Measurements from ENCODE around the gene PARD3B. TPM values are rescaled to one million over a fixed set of nuclear protein-coding genes. Genes with fewer than 3 reads are reported as not detected.

Gene PARD3B
- total RNA-seq, 1 experiment from 2014 or later = 6.4 TPM

- H3K4ac ChIP-seq (ENCODE audit: low read depth, low read length) = no peak overlapping the region
- H3K18ac ChIP-seq (ENCODE audit: insufficient read length, low read depth, low read length) = no peak overlapping the region
- no peak overlapping the region for H3K14ac ChIP-seq (ENCODE audit: insufficient read depth, low read length)
- no peak overlapping the region for H3K56ac ChIP-seq (ENCODE audit: insufficient read length, low read depth, low read length)
- H2BK5ac ChIP-seq (ENCODE audit: insufficient read length, low read length) = no peak overlapping the region
- no peak overlapping the region for H3T11ph ChIP-seq (ENCODE audit: low read length)
- no peak overlapping the region for H2AFZ ChIP-seq (ENCODE audit: low read length)
- Mint-ChIP-seq H3K36me3 (ENCODE audit: insufficient read depth in 1 of 3, low read depth in 3 of 3) (no peaks in the 10 kb centered on the region), H3K4me1 (peaks cover 6 to 9% of the 10 kb centered on the region in 2 experiments; a peak in 3 of 4 replicates), H3K4me3 (no peak overlapping the region), H3K27me3 (ENCODE audit: low read depth) (no peaks in the 10 kb centered on the region), H3K9me3 (no peaks in the 10 kb centered on the region), H3K27ac (no peak overlapping the region; a peak in 1 of 7 replicates)
- no peaks in the 10 kb centered on the region for H3K23me2 ChIP-seq (ENCODE audit: insufficient read length, low read depth, low read length, poor library complexity, severe bottlenecking)
- no peaks in the 10 kb centered on the region for H3K9me3 ChIP-seq (ENCODE audit: control insufficient read depth, low read depth, low read length)
- no peaks in the 10 kb centered on the region for H3K4me1 ChIP-seq (ENCODE audit: insufficient read depth, low read length)
- WGBS (ENCODE audit: extremely low coverage, insufficient read length, low lambda C conversion rate) = no CpG with 5 or more reads among the region's 3 CpGs
- no peak overlapping the region for H2BK15ac ChIP-seq (ENCODE audit: low read depth, low read length)
- H4K8ac ChIP-seq (replicated peaks; ENCODE audit: insufficient read length, low read depth, low read length) = no peak overlapping the region
- no peak overlapping the region for H4K5ac ChIP-seq (ENCODE audit: insufficient read length, low read depth, low read length)
- no peak for DNase-seq
- no peak overlapping the region for H2AK5ac ChIP-seq (ENCODE audit: insufficient read length, low read length)
- H2BK12ac ChIP-seq (ENCODE audit: insufficient read length, low read depth, low read length) = no peak overlapping the region
- H4K20me1 ChIP-seq (ENCODE audit: control insufficient read depth, insufficient read depth, insufficient read length) = no peaks in the 10 kb centered on the region
- H3K27ac ChIP-seq (ENCODE audit: insufficient read length, low read depth, low read length) = no peak overlapping the region
- no peak for TF ChIP-seq CTCF (conservative IDR thresholded peaks at IDR 0.05)
- H3K79me1 ChIP-seq (ENCODE audit: insufficient read depth, low read depth, low read length, poor library complexity, severe bottlenecking) = no peaks in the 10 kb centered on the region
- H2BK120ac ChIP-seq (ENCODE audit: low read depth, low read length, poor library complexity, severe bottlenecking) = no peak overlapping the region
- H3K4me2 ChIP-seq (ENCODE audit: insufficient read depth, insufficient read length, low read length) = no peak overlapping the region
- no peak overlapping the region for H3K23ac ChIP-seq (ENCODE audit: insufficient read length, low read depth, low read length)
- no peak overlapping the region for H3K9ac ChIP-seq (ENCODE audit: extremely low read depth, insufficient read length, low read length)
- H2BK20ac ChIP-seq (ENCODE audit: low read depth, low read length, poor library complexity, severe bottlenecking) = no peak overlapping the region
- H3K27me3 ChIP-seq (ENCODE audit: insufficient read depth, low read length) = no peaks in the 10 kb centered on the region
- H4K91ac ChIP-seq (ENCODE audit: insufficient read length, low read depth, low read length) = no peak overlapping the region
- no peaks in the 10 kb centered on the region for H3K79me2 ChIP-seq (ENCODE audit: insufficient read depth, low read length)
Measured at GRCh38 chr2:205013586-205013985, 468.3 kb downstream of the PARD3B start.

Data from H9 (cell line).